CD4-positive, alpha-beta T cell treated with Interleukin-21 for 1 hour (primary cell): ENCODE data around the gene PRR15L.
"Not testable (repeated sequence)": the region's sequence is repeated elsewhere in the genome, so short reads cannot be mapped to it uniquely, and the experiment has no call there.

Experiments
- DNase-seq: peaks from one replicate; pipeline ENCODE4 v3.0.0-alpha.2; 2020

Gene PRR15L

GRCh38 chr17:47957591-47958490 lies at the start of gene PRR15L:
Gene PRR15L, minus strand, starts transcription at chr17:47957883. Its CDS starts 4,649 bp downstream, at chr17:47953234.
- DNase-seq, result no peak

GRCh38 chr17:48006936-48007709 lies 49.4 kb upstream of the PRR15L start:
- DNase-seq, result no peak

- DNase-seq, result no peak
Measured at GRCh38 chr17:48004983-48005382, 47.3 kb upstream of the PRR15L start.

- DNase-seq, result no peak
Measured at GRCh38 chr17:48003417-48004151, 45.9 kb upstream of the PRR15L start.

- DNase-seq, result no peak
Measured at GRCh38 chr17:48002916-48003416, 45.3 kb upstream of the PRR15L start.

GRCh38 chr17:48002266-48002915 lies 44.7 kb upstream of the PRR15L start:
- DNase-seq, result no peak

GRCh38 chr17:48001657-48002056 lies 44.0 kb upstream of the PRR15L start:
- not testable (repeated sequence) for DNase-seq

- no peak for DNase-seq
Measured at GRCh38 chr17:48001197-48001596, 43.5 kb upstream of the PRR15L start.

- no peak for DNase-seq
Measured at GRCh38 chr17:47999582-47999981, 41.9 kb upstream of the PRR15L start.

GRCh38 chr17:47998044-47998443 lies 40.4 kb upstream of the PRR15L start:
- DNase-seq, result no peak

GRCh38 chr17:47997586-47997985 lies 39.9 kb upstream of the PRR15L start:
- DNase-seq, result no peak

GRCh38 chr17:47996201-47996600 lies 38.5 kb upstream of the PRR15L start:
- DNase-seq, result no peak

- no peak for DNase-seq
Measured at GRCh38 chr17:47995241-47995935, 37.7 kb upstream of the PRR15L start.

- DNase-seq, result no peak
Measured at GRCh38 chr17:47994724-47995123, 37.0 kb upstream of the PRR15L start.

GRCh38 chr17:47993964-47994363 lies 36.3 kb upstream of the PRR15L start:
- no peak for DNase-seq

GRCh38 chr17:47993031-47993564 lies 35.4 kb upstream of the PRR15L start:
- no peak for DNase-seq

- no peak for DNase-seq
Measured at GRCh38 chr17:47992216-47992615, 34.5 kb upstream of the PRR15L start.

GRCh38 chr17:47990962-47991731 lies 33.5 kb upstream of the PRR15L start:
- no peak for DNase-seq

GRCh38 chr17:47989700-47990099 lies 32.0 kb upstream of the PRR15L start:
- no peak for DNase-seq

- DNase-seq, result no peak
Measured at GRCh38 chr17:47989159-47989558, 31.5 kb upstream of the PRR15L start.

- DNase-seq, result not testable (repeated sequence)
Measured at GRCh38 chr17:47988445-47988844, 30.8 kb upstream of the PRR15L start.
